Stomach (tissue), 4 donors: ENCODE measurements around the gene KIF6.

Experiments used
- CTCF ChIP-seq, 7 experiments: fragments of 450-650 bp in 4 of 7; fragments of 200-600 bp in 3 of 7; sonication (generic) in 3 of 7; IDR thresholded peaks; one replicate each; pipeline ENCODE4 v1.5.1; 2016 to 2019; ENCODE audit warnings: antibody characterized with exemption in 7 of 7, control low read depth in 2 of 7, mild to moderate bottlenecking in 1 of 7
- EP300 ChIP-seq: sonication (generic); formaldehyde crosslinking; IDR thresholded peaks from one replicate; pipeline ENCODE4 v1.6.1; 2017; ENCODE audit warnings: antibody characterized with exemption
- POLR2A ChIP-seq, 4 donors: fragments of 450-650 bp; IDR thresholded peaks; one replicate each; pipeline ENCODE4 v1.6.1; 2016; ENCODE audit warnings: antibody characterized with exemption in 4 of 4, control low read depth in 2 of 4, mild to moderate bottlenecking in 1 of 4, moderate library complexity in 1 of 4

GRCh38 chr6:39517756-39518155 is 207.5 kb downstream of the KIF6 start:
- TF ChIP-seq CTCF (IDR thresholded peaks at IDR 0.05), result no peak
- TF ChIP-seq POLR2A (IDR thresholded peaks at IDR 0.05), result no peak
- TF ChIP-seq EP300, result no peak
